ENCODE data around the gene PAGE5. TPM values are rescaled to one million over a fixed set of nuclear protein-coding genes. Genes with fewer than 3 reads are reported as not detected.

PAGE5 gene
- total RNA-seq, 1 experiment from 2014 or later = not detected

DNA sequence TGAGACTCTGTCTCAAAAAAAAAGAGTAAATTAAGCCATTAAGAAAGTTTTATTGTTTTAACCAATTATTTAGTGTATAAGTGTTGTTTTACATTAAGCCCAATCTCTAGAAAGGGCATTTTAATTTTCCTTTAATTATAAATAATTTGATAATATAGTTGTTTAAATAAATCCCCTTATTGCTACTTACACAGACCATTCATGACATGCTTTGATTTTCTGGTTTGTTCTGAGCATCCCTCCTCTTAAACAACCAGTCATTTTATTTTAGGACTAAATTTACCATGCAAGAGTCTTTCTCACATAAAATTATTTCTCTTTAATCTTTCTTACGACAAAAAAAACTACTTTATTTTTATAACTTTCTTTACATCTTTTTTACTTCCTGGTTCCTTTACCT lies 23.5 kb upstream of the PAGE5 start:
- Mint-ChIP-seq H3K9me3 (peaks cover 81 to 82% of the 10 kb centered on the region in 2 experiments), H3K4me1 (no peaks in the 10 kb centered on the region), H3K4me3 (no peak overlapping the region), H3K27ac (no peak overlapping the region), H3K36me3 (ENCODE audit: insufficient read depth in 1 of 3, low read depth in 3 of 3) (peaks cover 4 to 5% (median 4%) of the 10 kb centered on the region in 3 experiments; a peak in 5 of 7 replicates), H3K27me3 (ENCODE audit: low read depth) (no peaks in the 10 kb centered on the region)
- H2BK120ac ChIP-seq (ENCODE audit: low read depth, low read length, poor library complexity, severe bottlenecking) = no peak overlapping the region
- no peak overlapping the region for H3K14ac ChIP-seq (ENCODE audit: insufficient read depth, low read length)
- peaks cover 32% of the 10 kb centered on the region for H3K9me3 ChIP-seq (ENCODE audit: control insufficient read depth, low read depth, low read length)
- no peak overlapping the region for H2BK15ac ChIP-seq (ENCODE audit: low read depth, low read length)
- H4K8ac ChIP-seq (replicated peaks; ENCODE audit: insufficient read length, low read depth, low read length) = no peak overlapping the region
- H4K91ac ChIP-seq (ENCODE audit: insufficient read length, low read depth, low read length) = no peak overlapping the region
- no peak overlapping the region for H2BK5ac ChIP-seq (ENCODE audit: insufficient read length, low read length)
- no peak overlapping the region for H3K4me2 ChIP-seq (ENCODE audit: insufficient read depth, insufficient read length, low read length)
- H2AFZ ChIP-seq (ENCODE audit: low read length) = no peak overlapping the region
- no peaks in the 10 kb centered on the region for H3K4me1 ChIP-seq (ENCODE audit: insufficient read depth, low read length)
- no peak overlapping the region for H3T11ph ChIP-seq (ENCODE audit: low read length)
- H3K27me3 ChIP-seq (ENCODE audit: insufficient read depth, low read length) = no peaks in the 10 kb centered on the region
- H2AK5ac ChIP-seq (ENCODE audit: insufficient read length, low read length) = no peak overlapping the region
- H3K23me2 ChIP-seq (ENCODE audit: insufficient read length, low read depth, low read length, poor library complexity, severe bottlenecking) = no peaks in the 10 kb centered on the region
- no peak overlapping the region for H3K9ac ChIP-seq (ENCODE audit: extremely low read depth, insufficient read length, low read length)
- no peak overlapping the region for H3K18ac ChIP-seq (ENCODE audit: insufficient read length, low read depth, low read length)
- no peak overlapping the region for H3K27ac ChIP-seq (ENCODE audit: insufficient read length, low read depth, low read length)
- no peak for DNase-seq
- TF ChIP-seq CTCF (conservative IDR thresholded peaks at IDR 0.05) = no peak
- H4K20me1 ChIP-seq (ENCODE audit: control insufficient read depth, insufficient read depth, insufficient read length) = no peaks in the 10 kb centered on the region
- H3K56ac ChIP-seq (ENCODE audit: insufficient read length, low read depth, low read length) = no peak overlapping the region
- H2BK20ac ChIP-seq (ENCODE audit: low read depth, low read length, poor library complexity, severe bottlenecking) = no peak overlapping the region
- H3K23ac ChIP-seq (ENCODE audit: insufficient read length, low read depth, low read length) = no peak overlapping the region
- WGBS (ENCODE audit: extremely low coverage, insufficient read length, low lambda C conversion rate) = 64% methylated on average over 1 of the region's 1 CpG
- no peaks in the 10 kb centered on the region for H3K79me2 ChIP-seq (ENCODE audit: insufficient read depth, low read length)
- no peak overlapping the region for H2BK12ac ChIP-seq (ENCODE audit: insufficient read length, low read depth, low read length)
- H4K5ac ChIP-seq (ENCODE audit: insufficient read length, low read depth, low read length) = no peak overlapping the region
- H3K4ac ChIP-seq (ENCODE audit: low read depth, low read length) = no peak overlapping the region
- H3K79me1 ChIP-seq (ENCODE audit: insufficient read depth, low read depth, low read length, poor library complexity, severe bottlenecking) = no peaks in the 10 kb centered on the region

Data from H9 (cell line).